DOHH2 (cell line): ENCODE measurements around the gene NCAM1.

Experiments used
- H3F3A ChIP-seq: fragments of 200-600 bp; sonication (generic), shearing (Covaris generic); 2 replicates; pipeline ENCODE4 v1.6.0; 2016; ENCODE audit warnings: antibody characterized with exemption, mild to moderate bottlenecking; ENCODE audit not compliant: control insufficient read depth, insufficient read depth
- H3K27ac ChIP-seq: fragments of 200-600 bp; sonication (generic); 2 replicates; pipeline ENCODE4 v1.5.1; 2014; ENCODE audit warnings: low read depth, mild to moderate bottlenecking, low read length, moderate library complexity
- H3K27me3 ChIP-seq: fragments of 200-600 bp; sonication (generic); 2 replicates; pipeline ENCODE4 v1.6.1; 2014; ENCODE audit warnings: mild to moderate bottlenecking, low read length, mixed read lengths; ENCODE audit not compliant: control insufficient read depth
- H3K36me3 ChIP-seq: fragments of 200-600 bp; sonication (generic); 2 replicates; pipeline ENCODE4 v1.6.1; 2014; ENCODE audit warnings: mild to moderate bottlenecking, low read length, moderate library complexity, mixed read lengths; ENCODE audit not compliant: control insufficient read depth
- H3K4me1 ChIP-seq: fragments of 200-600 bp; sonication (generic); 2 replicates; pipeline ENCODE4 v1.6.1; 2014; ENCODE audit warnings: mild to moderate bottlenecking, low read length, mixed read lengths; ENCODE audit not compliant: control insufficient read depth
- H3K4me2 ChIP-seq: fragments of 200-600 bp; sonication (generic); 2 replicates; pipeline ENCODE4 v1.6.0; 2014; ENCODE audit warnings: mild to moderate bottlenecking, low read length, moderate library complexity
- H3K4me3 ChIP-seq: fragments of 200-600 bp; sonication (generic); 2 replicates; pipeline ENCODE4 v1.5.1; 2014; ENCODE audit warnings: mild to moderate bottlenecking, low read length, mixed read lengths
- H3K79me2 ChIP-seq: fragments of 200-600 bp; sonication (generic); 2 replicates; pipeline ENCODE4 v1.6.1; 2014; ENCODE audit warnings: mild to moderate bottlenecking, low read length, mixed read lengths; ENCODE audit not compliant: control insufficient read depth
- H3K9me2 ChIP-seq: fragments of 200-600 bp; sonication (generic); replicated peaks from 2 replicates; pipeline ENCODE4 v1.6.1; 2014; ENCODE audit warnings: mild to moderate bottlenecking, low read length, mixed read lengths; ENCODE audit not compliant: control insufficient read depth
- H3K9me3 ChIP-seq: fragments of 200-600 bp; sonication (generic); 2 replicates; pipeline ENCODE4 v1.6.1; 2014; ENCODE audit warnings: antibody characterized with exemption, low read length, mixed read lengths; ENCODE audit not compliant: control insufficient read depth, insufficient read depth
- H4K20me1 ChIP-seq: fragments of 200-600 bp; sonication (generic); 2 replicates; pipeline ENCODE4 v1.6.0; 2014; ENCODE audit warnings: low read depth, mild to moderate bottlenecking, antibody characterized with exemption, low read length, moderate library complexity; ENCODE audit not compliant: control insufficient read depth, insufficient read depth
- CTCF ChIP-seq: fragments of 200-600 bp; sonication (generic); IDR thresholded peaks from one replicate; pipeline ENCODE4 v1.5.1; 2014; ENCODE audit warnings: antibody characterized with exemption, mild to moderate bottlenecking, low read depth, low read length; ENCODE audit not compliant: poor library complexity, severe bottlenecking
- EZH2phosphoT487 ChIP-seq: fragments of 200-600 bp; sonication (generic); IDR thresholded peaks from 2 replicates; pipeline ENCODE4 v1.6.1; 2017; ENCODE audit warnings: borderline replicate concordance, mild to moderate bottlenecking, antibody characterized with exemption, low read length, moderate library complexity, mixed read lengths

The NCAM1 gene

GRCh38 chr11:113317339-113317738 is 356.1 kb downstream of the NCAM1 start:
- Histone ChIP-seq H3K79me2 (no peaks in the 10 kb centered on the region; the same call in 1 of the 2 replicates), H3K4me2 (no peak overlapping the region), H4K20me1 (no peaks in the 10 kb centered on the region), H3K27ac (no peak overlapping the region), H3K9me2 (no peaks in the 10 kb centered on the region), H3K4me1 (peaks cover 18% of the 10 kb centered on the region), H3K36me3 (peaks cover 4% of the 10 kb centered on the region; the same call in 1 of the 2 replicates), H3K9me3 (no peaks in the 10 kb centered on the region), H3F3A (no peaks in the 10 kb centered on the region), H3K4me3 (no peak overlapping the region), H3K27me3 (no peaks in the 10 kb centered on the region)
- no peak for TF ChIP-seq EZH2phosphoT487
- no peak for TF ChIP-seq CTCF

DNA sequence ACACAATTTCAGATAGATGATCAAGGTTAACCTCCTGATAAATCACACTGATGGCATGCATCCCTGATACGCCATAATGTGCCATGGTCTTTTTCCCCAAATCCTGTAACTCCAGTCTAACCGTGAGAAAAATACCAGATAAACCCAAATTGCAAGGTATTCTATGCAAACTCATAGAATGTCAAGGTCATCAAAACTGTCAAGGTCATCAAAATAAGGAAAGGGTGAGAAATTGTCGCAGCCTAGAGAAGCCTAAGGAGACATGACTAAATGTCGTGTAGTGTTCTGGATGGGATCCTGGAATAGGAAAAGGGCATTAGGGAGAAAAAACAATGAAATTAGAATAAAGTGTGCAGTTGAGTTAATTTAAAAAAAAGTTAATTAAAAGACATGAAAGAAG is 357.9 kb downstream of the NCAM1 start:
- no peaks in the 10 kb centered on the region for H4K20me1 ChIP-seq
- no peaks in the 10 kb centered on the region for H3F3A ChIP-seq
- peaks cover 4% of the 10 kb centered on the region; the same call in 1 of the 2 replicates for H3K36me3 ChIP-seq
- H3K4me2 ChIP-seq, result no peak overlapping the region
- peaks cover 10% of the 10 kb centered on the region for H3K4me1 ChIP-seq
- no peaks in the 10 kb centered on the region for H3K9me3 ChIP-seq
- H3K27ac ChIP-seq, result no peak overlapping the region
- no peaks in the 10 kb centered on the region for H3K9me2 ChIP-seq
- TF ChIP-seq CTCF (no peak), EZH2phosphoT487 (no peak)
- H3K79me2 ChIP-seq, result no peaks in the 10 kb centered on the region; the same call in 1 of the 2 replicates
- no peaks in the 10 kb centered on the region for H3K27me3 ChIP-seq
- no peak overlapping the region for H3K4me3 ChIP-seq

DNA sequence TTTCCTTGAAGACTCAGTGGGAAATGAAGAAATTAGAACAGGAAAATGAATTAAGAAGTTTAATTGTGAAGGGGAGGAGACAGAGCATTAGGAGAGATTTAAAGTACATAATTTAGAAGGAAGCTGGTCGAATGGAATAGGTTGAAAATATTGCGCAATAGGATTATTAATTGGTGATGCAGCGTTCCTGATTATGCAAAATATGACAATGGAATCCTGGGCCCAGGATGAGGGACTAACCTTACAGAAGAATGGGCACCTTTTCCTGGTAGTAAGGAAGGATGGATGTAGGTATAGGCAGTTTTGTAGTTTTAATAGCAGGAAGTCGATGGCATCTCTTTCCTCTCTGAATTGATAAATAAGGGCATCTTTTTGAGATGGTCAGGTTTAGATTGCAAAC is 360.9 kb downstream of the NCAM1 start:
- Histone ChIP-seq H3K4me1 (no peaks in the 10 kb centered on the region), H3K27me3 (no peaks in the 10 kb centered on the region), H3K9me2 (no peaks in the 10 kb centered on the region), H3K4me3 (no peak overlapping the region), H3K79me2 (no peaks in the 10 kb centered on the region), H3K27ac (no peak overlapping the region), H3K9me3 (no peaks in the 10 kb centered on the region), H4K20me1 (no peaks in the 10 kb centered on the region), H3K4me2 (no peak overlapping the region), H3K36me3 (no peaks in the 10 kb centered on the region), H3F3A (no peaks in the 10 kb centered on the region)
- TF ChIP-seq EZH2phosphoT487, result no peak
- TF ChIP-seq CTCF, result no peak

- TF ChIP-seq EZH2phosphoT487 (no peak), CTCF (no peak)
- Histone ChIP-seq H3K9me2 (no peaks in the 10 kb centered on the region), H3F3A (no peaks in the 10 kb centered on the region), H3K9me3 (no peaks in the 10 kb centered on the region), H3K4me3 (no peak overlapping the region), H3K27ac (no peak overlapping the region), H3K36me3 (no peaks in the 10 kb centered on the region), H3K4me1 (no peaks in the 10 kb centered on the region), H4K20me1 (no peaks in the 10 kb centered on the region), H3K79me2 (no peaks in the 10 kb centered on the region), H3K27me3 (no peaks in the 10 kb centered on the region), H3K4me2 (no peak overlapping the region)
Measured at GRCh38 chr11:113324250-113324649, 363.0 kb downstream of the NCAM1 start.
